Neural progenitor cell (in vitro differentiated cells): ENCODE results near the gene MED13L. TPM values are rescaled to one million over a fixed set of nuclear protein-coding genes. Genes with fewer than 3 reads are reported as not detected.

Experiments used
- DNase-seq: peaks from one replicate; pipeline ENCODE4 v3.0.0-alpha.2; 2016; ENCODE audit warnings: low spot score
- H2AFZ ChIP-seq: fragments of 200-600 bp; sonication (generic); replicated peaks from 2 replicates; pipeline ENCODE4 v1.6.1; 2016; ENCODE audit warnings: antibody characterized with exemption
- H3F3A ChIP-seq: fragments of 200-600 bp; sonication (generic); 2 replicates; pipeline ENCODE4 v1.6.1; 2016; ENCODE audit warnings: antibody characterized with exemption, low read depth
- H3K27ac ChIP-seq: fragments of 200-600 bp; sonication (generic); 2 replicates; pipeline ENCODE4 v1.5.1; 2016; ENCODE audit warnings: mild to moderate bottlenecking
- H3K27me3 ChIP-seq: fragments of 200-600 bp; sonication (generic); 2 replicates; pipeline ENCODE4 v1.6.1; 2016; ENCODE audit warnings: mild to moderate bottlenecking, moderate library complexity
- H3K36me3 ChIP-seq: fragments of 200-600 bp; sonication (generic); 2 replicates; pipeline ENCODE4 v1.5.1; 2016
- H3K4me1 ChIP-seq: fragments of 200-600 bp; sonication (generic); 2 replicates; pipeline ENCODE4 v1.6.1; 2016; ENCODE audit warnings: mixed run types
- H3K4me2 ChIP-seq: fragments of 200-600 bp; sonication (generic); 2 replicates; pipeline ENCODE4 v1.6.1; 2016
- H3K4me3 ChIP-seq: fragments of 200-600 bp; sonication (generic); 2 replicates; pipeline ENCODE4 v1.5.1; 2016
- H3K79me2 ChIP-seq: fragments of 200-600 bp; sonication (generic); 2 replicates; pipeline ENCODE4 v1.6.1; 2016; ENCODE audit warnings: low read depth
- H3K9ac ChIP-seq: fragments of 200-600 bp; sonication (generic); 2 replicates; pipeline ENCODE4 v1.6.1; 2016
- H3K9me3 ChIP-seq: fragments of 200-600 bp; sonication (generic); 2 replicates; pipeline ENCODE4 v1.5.1; 2016; ENCODE audit warnings: low read depth
- H4K20me1 ChIP-seq: fragments of 200-600 bp; sonication (generic); 2 replicates; pipeline ENCODE4 v1.6.1; 2016; ENCODE audit warnings: low read depth
- H3K27ac Mint-ChIP-seq: 3 replicates; pipeline ENCODE4 v1.8.0; 2021; ENCODE audit warnings: mixed read lengths
- H3K27me3 Mint-ChIP-seq: 2 replicates; pipeline ENCODE4 v1.8.0; 2022; ENCODE audit warnings: low read depth, mild to moderate bottlenecking, inconsistent platforms, moderate library complexity, mixed read lengths; ENCODE audit not compliant: insufficient read depth
- H3K36me3 Mint-ChIP-seq: 3 replicates; pipeline ENCODE4 v1.8.0; 2021; ENCODE audit warnings: mixed read lengths
- H3K4me1 Mint-ChIP-seq: 3 replicates; pipeline ENCODE4 v1.8.0; 2021; ENCODE audit warnings: mixed read lengths
- H3K4me3 Mint-ChIP-seq: 3 replicates; pipeline ENCODE4 v1.8.0; 2021; ENCODE audit warnings: mild to moderate bottlenecking, moderate library complexity, mixed read lengths
- H3K9me3 Mint-ChIP-seq: 3 replicates; pipeline ENCODE4 v1.8.0; 2020; ENCODE audit warnings: mixed read lengths
- EZH2 ChIP-seq: fragments of 200-600 bp; sonication (generic); IDR thresholded peaks from 2 replicates; pipeline ENCODE4 v1.6.1; 2017; ENCODE audit warnings: antibody characterized with exemption, mild to moderate bottlenecking, moderate library complexity
- EZH2phosphoT487 ChIP-seq: fragments of 200-600 bp; sonication (generic); IDR thresholded peaks from 2 replicates; pipeline ENCODE4 v1.6.1; 2017; ENCODE audit warnings: antibody characterized with exemption
- microRNA counts: library from miRNA; unstranded; fragments of <30 nt; microRNA quantifications from one replicate; lab custom pipeline; 2016
- microRNA-seq: library from miRNA; unstranded; fragments of <30 nt; microRNA quantifications from one replicate; pipeline ENCODE4, GENCODE V29; 2016
- small RNA-seq: library from RNA; depleted of rRNA; stranded (forward); fragments of <200 nt; gene quantifications from one replicate; pipeline ENCODE3, GENCODE V24; 2015
- total RNA-seq: library from RNA; depleted of rRNA; stranded (reverse); fragments of >200 nt; gene quantifications from 2 replicates; pipeline ENCODE4 v1.2.3, GENCODE V29; 2015; ENCODE audit warnings: low replicate concordance
- TF ChIP-seq, protein P1 (sequence below): fragments of 200-600 bp; sonication (generic); IDR thresholded peaks from 2 replicates; pipeline ENCODE4 v1.5.1; 2017; ENCODE audit warnings: antibody characterized with exemption, mild to moderate bottlenecking

The MED13L gene
- total RNA-seq, 1 donor from 2014 or later: 149 TPM

DNA sequence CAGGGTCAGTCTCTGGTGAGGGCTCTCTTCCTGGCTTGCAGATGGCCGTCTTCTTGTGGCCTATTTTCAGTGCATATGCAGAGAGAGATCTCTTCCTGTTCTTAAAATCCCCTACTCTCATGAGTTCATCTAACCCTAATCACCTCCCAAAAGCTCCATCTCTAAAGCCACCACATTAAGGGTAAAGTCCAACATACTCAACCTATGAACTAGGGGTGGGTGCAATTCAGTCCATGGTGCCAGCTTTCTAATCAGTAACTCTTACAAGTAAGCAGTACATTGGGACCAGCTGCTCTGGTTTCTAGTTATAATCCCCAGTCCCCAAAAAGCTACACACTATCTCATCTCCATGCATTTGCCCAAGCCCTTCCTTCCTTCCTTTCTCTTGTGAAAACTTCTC lies 365.1 kb downstream of the MED13L start:
- H3K4me2 ChIP-seq: no peak overlapping the region
- no peak for DNase-seq

DNA sequence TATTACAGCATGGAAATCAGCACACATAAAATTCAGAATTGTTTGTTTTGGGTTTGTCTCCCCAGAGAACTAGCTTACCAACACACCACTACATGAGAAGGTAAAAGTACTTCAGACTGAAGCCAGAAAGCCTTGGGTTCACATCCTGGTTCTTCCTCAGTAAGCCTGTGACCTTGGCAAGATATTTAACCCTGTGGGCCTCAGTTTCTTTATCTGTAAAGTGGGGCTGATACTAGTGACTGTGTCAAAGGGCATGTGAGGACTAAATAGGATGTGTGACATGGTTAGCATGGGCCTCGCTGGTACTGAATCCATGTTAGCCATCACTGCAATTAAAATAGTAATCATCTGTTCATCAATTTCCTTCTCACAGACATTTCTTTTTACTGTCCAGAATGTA lies 366.1 kb downstream of the MED13L start:
- no peak overlapping the region for H3K9ac ChIP-seq
- peaks cover 11% of the 10 kb centered on the region for H3K27me3 ChIP-seq
- no peaks in the 10 kb centered on the region for H4K20me1 ChIP-seq
- peaks cover 28% of the 10 kb centered on the region for H3K27me3 Mint-ChIP-seq
- DNase-seq: no peak
- peaks cover 3% of the 10 kb centered on the region for H3K4me1 Mint-ChIP-seq
- H3K9me3 Mint-ChIP-seq: no peaks in the 10 kb centered on the region
- no peak overlapping the region for H3K4me3 ChIP-seq
- TF ChIP-seq EZH2 (no peak), EZH2phosphoT487 (no peak)
- TF ChIP-seq, protein P1, sequence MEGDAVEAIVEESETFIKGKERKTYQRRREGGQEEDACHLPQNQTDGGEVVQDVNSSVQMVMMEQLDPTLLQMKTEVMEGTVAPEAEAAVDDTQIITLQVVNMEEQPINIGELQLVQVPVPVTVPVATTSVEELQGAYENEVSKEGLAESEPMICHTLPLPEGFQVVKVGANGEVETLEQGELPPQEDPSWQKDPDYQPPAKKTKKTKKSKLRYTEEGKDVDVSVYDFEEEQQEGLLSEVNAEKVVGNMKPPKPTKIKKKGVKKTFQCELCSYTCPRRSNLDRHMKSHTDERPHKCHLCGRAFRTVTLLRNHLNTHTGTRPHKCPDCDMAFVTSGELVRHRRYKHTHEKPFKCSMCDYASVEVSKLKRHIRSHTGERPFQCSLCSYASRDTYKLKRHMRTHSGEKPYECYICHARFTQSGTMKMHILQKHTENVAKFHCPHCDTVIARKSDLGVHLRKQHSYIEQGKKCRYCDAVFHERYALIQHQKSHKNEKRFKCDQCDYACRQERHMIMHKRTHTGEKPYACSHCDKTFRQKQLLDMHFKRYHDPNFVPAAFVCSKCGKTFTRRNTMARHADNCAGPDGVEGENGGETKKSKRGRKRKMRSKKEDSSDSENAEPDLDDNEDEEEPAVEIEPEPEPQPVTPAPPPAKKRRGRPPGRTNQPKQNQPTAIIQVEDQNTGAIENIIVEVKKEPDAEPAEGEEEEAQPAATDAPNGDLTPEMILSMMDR: no peak
- no peak overlapping the region for H3K27ac ChIP-seq
- no peak overlapping the region for H3K4me2 ChIP-seq
- H3K4me3 Mint-ChIP-seq: no peak overlapping the region
- no peaks in the 10 kb centered on the region for H3K36me3 Mint-ChIP-seq
- no peaks in the 10 kb centered on the region for H3K36me3 ChIP-seq
- H3K79me2 ChIP-seq: no peaks in the 10 kb centered on the region
- no peaks in the 10 kb centered on the region for H3K4me1 ChIP-seq
- H3F3A ChIP-seq: peaks cover 4% of the 10 kb centered on the region
- H2AFZ ChIP-seq: no peak overlapping the region
- no peak overlapping the region for H3K27ac Mint-ChIP-seq
- H3K9me3 ChIP-seq: no peaks in the 10 kb centered on the region

More for the DNA sequence above, 365.1 kb downstream of the MED13L start:
- H4K20me1 ChIP-seq: no peaks in the 10 kb centered on the region
- TF ChIP-seq EZH2 (no peak), EZH2phosphoT487 (no peak)
- TF ChIP-seq, protein P1: no peak
- H2AFZ ChIP-seq: no peak overlapping the region
- peaks cover 30% of the 10 kb centered on the region for H3K27me3 Mint-ChIP-seq
- no peak overlapping the region for H3K27ac ChIP-seq
- H3K9me3 Mint-ChIP-seq: no peaks in the 10 kb centered on the region
- no peak overlapping the region for H3K9ac ChIP-seq
- no peaks in the 10 kb centered on the region for H3K36me3 ChIP-seq
- H3K9me3 ChIP-seq: no peaks in the 10 kb centered on the region
- no peaks in the 10 kb centered on the region for H3K36me3 Mint-ChIP-seq
- H3K79me2 ChIP-seq: no peaks in the 10 kb centered on the region
- H3K27me3 ChIP-seq: peaks cover 22% of the 10 kb centered on the region
- no peak overlapping the region for H3K27ac Mint-ChIP-seq
- no peaks in the 10 kb centered on the region for H3K4me1 ChIP-seq
- peaks cover 4% of the 10 kb centered on the region for H3F3A ChIP-seq
- no peak overlapping the region for H3K4me3 ChIP-seq
- peaks cover 6% of the 10 kb centered on the region for H3K4me1 Mint-ChIP-seq
- no peak overlapping the region for H3K4me3 Mint-ChIP-seq

DNA sequence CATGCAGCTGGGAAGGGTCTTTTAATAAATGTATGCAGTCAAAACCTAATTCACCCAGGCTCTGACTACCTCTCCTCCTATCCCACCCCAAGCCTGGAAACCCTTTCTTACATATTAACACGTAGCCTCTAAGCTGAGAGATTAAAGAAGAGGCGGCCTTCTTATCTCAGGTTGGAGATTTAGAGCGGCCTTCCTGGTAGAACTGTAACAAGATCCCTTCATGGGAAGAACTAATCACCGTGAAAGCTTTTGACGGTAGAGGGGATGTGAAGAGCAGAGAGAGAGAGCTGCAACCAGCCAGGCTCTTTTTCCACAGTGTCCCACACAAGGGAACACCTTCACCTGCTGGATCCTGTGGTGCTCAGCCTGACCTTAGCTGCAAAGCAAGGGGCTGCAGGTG lies 367.4 kb downstream of the MED13L start:
- Histone ChIP-seq H3K4me3 (no peak overlapping the region), H3K79me2 (no peaks in the 10 kb centered on the region), H3K9me3 (no peaks in the 10 kb centered on the region), H3F3A (peaks cover 4% of the 10 kb centered on the region), H3K27me3 (no peaks in the 10 kb centered on the region), H4K20me1 (no peaks in the 10 kb centered on the region), H3K9ac (no peak overlapping the region), H2AFZ (no peak overlapping the region), H3K4me2 (no peak overlapping the region), H3K4me1 (no peaks in the 10 kb centered on the region), H3K27ac (no peak overlapping the region), H3K36me3 (no peaks in the 10 kb centered on the region)
- Mint-ChIP-seq H3K27me3 (peaks cover 17% of the 10 kb centered on the region), H3K27ac (no peak overlapping the region), H3K4me1 (peaks cover 3% of the 10 kb centered on the region), H3K9me3 (no peaks in the 10 kb centered on the region), H3K4me3 (no peak overlapping the region), H3K36me3 (no peaks in the 10 kb centered on the region)
- DNase-seq: peak; percentile 23
- TF ChIP-seq EZH2phosphoT487 (no peak), EZH2 (no peak)
- TF ChIP-seq, protein P1: no peak

MicroRNAs within 50 kb of the gene (microRNA counts, 767-probe panel; counts per million panel counts)
- microRNA hsa-miR-620 (lab: Ali Mortazavi, UCI): 460 counts per million, percentile 90 among the panel's probes with 10 or more counts

Small RNAs within 50 kb of the gene (microRNA-seq; reads per million reads assigned to microRNA genes)
- gene MIR620: not detected

Small RNAs within 50 kb of the gene (small RNA-seq; reads per million reads assigned to genes)
- gene MIR620 (not detected), gene RNU6-1188P (not detected), gene SNRPGP18 (not detected)
